Measurements from ENCODE around the gene TGM3. TPM values are rescaled to one million over a fixed set of nuclear protein-coding genes. Genes with fewer than 3 reads are reported as not detected.
"Not testable (repeated sequence)": the region's sequence is repeated elsewhere in the genome, so short reads cannot be mapped to it uniquely, and the experiment has no call there.

Gene TGM3
- total and polyA plus RNA-seq, 11 donors: 0.04 TPM; not detected in 10

- Histone ChIP-seq H3K4me3 (no peak overlapping the region), H3K9me3 (no peaks in the 10 kb centered on the region), H3K36me3 (no peaks in the 10 kb centered on the region), H3K27me3 (peaks cover 0 to 10% (median 0%) of the 10 kb centered on the region in 9 donors), H3K27ac (no peak overlapping the region), H3K4me1 (peaks cover 0 to 10% (median 0%) of the 10 kb centered on the region in 12 donors)
- DNase-seq (no peak), ATAC-seq (no peak)
- TF ChIP-seq POLR2A (IDR thresholded peaks at IDR 0.05) (no peak), CTCF (IDR thresholded peaks at IDR 0.05) (no peak)
- intact Hi-C loops (cut with DNase I): no loop called here
- WGBS, 4 donors: 68 to 78% (median 76%) methylated on average over 6 of the region's 6 CpGs
Observed at GRCh38 chr20:2259731-2260130, 36.1 kb upstream of the TGM3 start.

- WGBS, 4 donors: 83 to 89% (median 87%) methylated on average over 9 of the region's 9 CpGs
- no peak for TF ChIP-seq POLR2A (IDR thresholded peaks at IDR 0.05)
- Histone ChIP-seq H3K27ac (no peak overlapping the region), H3K9me3 (no peaks in the 10 kb centered on the region), H3K4me1 (peaks cover 0 to 10% (median 0%) of the 10 kb centered on the region in 12 donors), H3K27me3 (peaks cover 0 to 7% (median 0%) of the 10 kb centered on the region in 9 donors), H3K36me3 (no peaks in the 10 kb centered on the region), H3K4me3 (no peak overlapping the region)
- DNase-seq (no peak), ATAC-seq (no peak)
- intact Hi-C loops (cut with DNase I): no loop called here
Observed at GRCh38 chr20:2260250-2260649, 35.6 kb upstream of the TGM3 start.

- H3K27me3 ChIP-seq: peaks cover 0 to 5% (median 0%) of the 10 kb centered on the region in 9 donors
- H3K4me1 ChIP-seq: peaks cover 0 to 5% (median 0%) of the 10 kb centered on the region in 12 donors
- no peak overlapping the region for H3K27ac ChIP-seq
- ATAC-seq: no peak
- no peak overlapping the region for H3K4me3 ChIP-seq
- WGBS, 4 donors: 46 to 71% (median 60%) methylated on average over 8 of the region's 8 CpGs
- no peaks in the 10 kb centered on the region for H3K9me3 ChIP-seq
- intact Hi-C loops (cut with DNase I): no loop called here
- no peaks in the 10 kb centered on the region for H3K36me3 ChIP-seq
- DNase-seq: no peak
- TF ChIP-seq POLR2A (IDR thresholded peaks at IDR 0.05): no peak
- no peak for TF ChIP-seq CTCF (IDR thresholded peaks at IDR 0.05)
Observed at GRCh38 chr20:2261046-2261485, 34.7 kb upstream of the TGM3 start.

GRCh38 chr20:2261629-2262028 lies 34.2 kb upstream of the TGM3 start:
- DNase-seq (no peak), ATAC-seq (no peak)
- WGBS, 4 donors: 90 to 95% (median 93%) methylated on average over 4 of the region's 4 CpGs
- Histone ChIP-seq H3K9me3 (no peaks in the 10 kb centered on the region), H3K36me3 (no peaks in the 10 kb centered on the region), H3K27me3 (peaks cover 0 to 5% (median 0%) of the 10 kb centered on the region in 9 donors), H3K4me1 (no peaks in the 10 kb centered on the region), H3K4me3 (no peak overlapping the region), H3K27ac (no peak overlapping the region)
- intact Hi-C loops (cut with DNase I): no loop called here
- TF ChIP-seq CTCF (IDR thresholded peaks at IDR 0.05) (no peak), POLR2A (IDR thresholded peaks at IDR 0.05) (no peak)

GRCh38 chr20:2264118-2264517 lies 31.7 kb upstream of the TGM3 start:
- H3K4me1 ChIP-seq: no peaks in the 10 kb centered on the region
- no peak overlapping the region for H3K27ac ChIP-seq
- ATAC-seq (no peak), DNase-seq (no peak)
- TF ChIP-seq CTCF (IDR thresholded peaks at IDR 0.05) (no peak), POLR2A (IDR thresholded peaks at IDR 0.05) (no peak)
- no peaks in the 10 kb centered on the region for H3K36me3 ChIP-seq
- no peak overlapping the region for H3K4me3 ChIP-seq
- H3K9me3 ChIP-seq: peaks cover 0 to 5% (median 0%) of the 10 kb centered on the region in 12 donors
- H3K27me3 ChIP-seq: peaks cover 0 to 5% (median 0%) of the 10 kb centered on the region in 9 donors
- WGBS, 4 donors: 89 to 99% (median 94%) methylated on average over 3 of the region's 3 CpGs
- intact Hi-C loops (cut with DNase I): no loop called here

- intact Hi-C loops (cut with DNase I); H3K9me3 ChIP-seq; H3K36me3 ChIP-seq; H3K27me3 ChIP-seq; H3K4me1 ChIP-seq; H3K27ac ChIP-seq; H3K4me3 ChIP-seq; DNase-seq; ATAC-seq: not testable (repeated sequence)
- 45 to 58% (median 55%) methylated on average over 8 to 12 of the region's 12 CpGs for WGBS, 4 donors
Observed at GRCh38 chr20:2264621-2265374, 31.0 kb upstream of the TGM3 start.
